ENCODE measurements around the gene GIMAP1.

DNA sequence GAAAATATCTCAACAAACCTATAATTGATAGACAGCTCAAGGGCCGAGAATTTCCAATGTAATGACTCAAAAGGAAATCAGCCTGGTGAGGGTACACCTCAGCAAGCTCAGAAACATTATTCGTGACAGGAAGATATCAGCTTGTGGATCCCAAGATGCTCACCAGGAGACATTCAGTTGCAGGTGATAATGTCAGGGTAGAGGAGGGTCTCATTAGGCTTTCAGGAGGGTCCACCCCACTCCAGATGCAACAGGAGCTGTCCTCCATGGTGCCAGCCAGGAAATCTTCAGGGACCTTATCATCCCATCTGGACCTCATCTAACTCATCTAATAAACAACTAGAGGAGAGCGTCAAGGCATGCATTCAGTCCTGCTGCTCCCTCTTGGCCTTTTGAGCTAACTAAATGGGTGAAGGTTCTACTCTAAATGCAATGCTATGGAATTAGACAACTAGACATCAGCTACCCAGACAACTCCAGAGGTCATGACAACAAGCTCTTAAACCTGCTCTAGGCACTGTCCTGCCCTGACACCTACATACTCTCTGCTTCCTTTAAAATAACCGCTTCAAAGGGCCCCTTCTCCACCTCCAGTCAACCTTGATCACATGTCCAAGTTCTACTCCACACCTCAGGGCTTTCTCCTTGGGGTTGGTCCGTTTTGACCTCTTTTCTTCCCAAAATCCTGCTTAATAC is 16.5 kb downstream of the GIMAP1 start:
- TF ChIP-seq L3MBTL2 (conservative IDR thresholded peaks at IDR 0.05) = no peak
- TF ChIP-seq SUZ12 (IDR thresholded peaks at IDR 0.05) = no peak
- TF ChIP-seq SP1 (IDR thresholded peaks at IDR 0.05) = no peak
- no peak for TF ChIP-seq FOXM1 (IDR thresholded peaks at IDR 0.05; ENCODE audit: borderline replicate concordance)
- no peak for TF ChIP-seq HDGF (IDR thresholded peaks at IDR 0.05; ENCODE audit: borderline replicate concordance)

All from HEK293T (cell line).